ENCODE measurements around the gene UGT1A7.

The UGT1A7 gene

GRCh38 chr2:233702238-233702637 lies 20.5 kb downstream of the UGT1A7 start:
- no peak for TF ChIP-seq ZFX (IDR thresholded peaks at IDR 0.05; ENCODE audit: borderline replicate concordance)
- TF ChIP-seq CTCF (IDR thresholded peaks at IDR 0.05), result no peak
- H3K27ac ChIP-seq, result no peak overlapping the region

GRCh38 chr2:233705911-233706506 lies 24.3 kb downstream of the UGT1A7 start:
- H3K27ac ChIP-seq, result no peak overlapping the region
- no peak for TF ChIP-seq CTCF (IDR thresholded peaks at IDR 0.05)
- no peak for TF ChIP-seq ZFX (IDR thresholded peaks at IDR 0.05; ENCODE audit: borderline replicate concordance)

- no peak for TF ChIP-seq CTCF (IDR thresholded peaks at IDR 0.05)
- no peak for TF ChIP-seq ZFX (IDR thresholded peaks at IDR 0.05; ENCODE audit: borderline replicate concordance)
- no peak overlapping the region for H3K27ac ChIP-seq
These were observed 25.0 kb downstream of the UGT1A7 start for GRCh38 chr2:233706720-233707119.

DNA sequence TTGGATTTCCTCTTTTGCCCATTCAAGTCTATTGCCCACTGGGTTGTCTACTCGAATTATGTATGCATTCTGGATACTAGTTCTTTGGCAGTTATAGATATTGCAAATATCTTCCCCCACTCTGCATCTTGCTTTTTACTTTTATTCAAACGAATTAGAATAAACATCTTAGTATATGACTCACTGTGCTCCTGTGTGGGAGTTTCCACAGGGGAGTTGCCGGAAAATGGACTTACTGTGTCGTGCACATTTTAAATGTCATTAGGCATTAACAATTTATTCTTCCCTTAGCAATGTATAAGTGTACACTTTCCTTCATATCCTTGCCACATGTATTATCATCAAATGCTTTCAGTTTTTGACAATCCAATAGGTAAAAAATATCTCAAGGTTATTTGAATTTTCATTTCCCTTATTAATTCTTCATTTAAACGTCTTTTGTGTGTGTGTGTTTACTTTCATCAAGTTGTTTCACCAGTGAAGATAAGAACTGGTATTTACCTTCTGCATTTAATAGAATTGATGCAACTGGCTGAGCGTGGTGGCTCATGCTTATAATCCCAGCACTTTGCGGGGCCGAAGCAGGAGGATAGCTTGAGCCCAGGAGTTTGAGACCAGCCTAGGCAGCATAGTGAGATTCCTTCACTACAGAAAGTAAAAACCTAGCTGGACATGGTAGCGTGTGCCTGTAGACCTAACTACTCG lies 26.4 kb downstream of the UGT1A7 start:
- H3K27ac ChIP-seq, result no peak overlapping the region
- TF ChIP-seq CTCF (IDR thresholded peaks at IDR 0.05) (no peak), ZFX (IDR thresholded peaks at IDR 0.05; ENCODE audit: borderline replicate concordance) (no peak)

- no peak overlapping the region for H3K27ac ChIP-seq
- no peak for TF ChIP-seq ZFX (IDR thresholded peaks at IDR 0.05; ENCODE audit: borderline replicate concordance)
These were observed 27.2 kb downstream of the UGT1A7 start for GRCh38 chr2:233708942-233709341.

DNA sequence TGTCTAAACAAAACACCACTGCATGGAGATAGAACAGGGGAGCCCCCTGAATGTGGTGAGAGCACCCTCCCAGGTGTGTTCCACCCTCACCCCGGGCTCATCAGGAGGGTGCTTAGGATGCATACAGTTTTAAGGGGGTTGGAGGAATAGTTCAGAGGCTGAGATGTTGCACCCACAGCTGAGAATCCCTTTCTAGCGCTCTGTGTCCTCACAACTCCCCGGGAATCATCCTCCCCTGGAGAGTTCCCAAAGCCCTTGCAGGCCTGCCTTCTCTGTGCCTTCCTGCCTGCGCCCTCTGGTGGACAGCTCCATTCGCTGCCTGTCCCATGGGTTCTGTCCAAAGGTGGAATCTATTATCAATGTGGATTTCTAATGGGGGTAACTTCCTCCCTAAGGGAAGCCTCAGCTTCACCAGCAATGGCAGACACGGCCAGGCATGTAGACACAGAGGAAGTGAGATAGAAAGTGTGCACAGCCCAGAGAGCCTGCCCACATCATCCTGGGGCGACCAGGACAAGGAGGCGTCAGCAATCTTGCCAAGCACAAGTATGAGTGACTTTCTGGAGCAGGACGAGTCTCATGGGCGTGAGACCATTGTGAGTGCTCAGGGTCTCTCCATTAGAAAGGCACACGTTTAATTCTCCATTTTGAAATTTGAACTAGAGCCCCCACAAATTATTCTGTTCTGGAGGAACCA lies 29.8 kb downstream of the UGT1A7 start:
- TF ChIP-seq CTCF (IDR thresholded peaks at IDR 0.05) (peak; percentile 96), ZFX (IDR thresholded peaks at IDR 0.05; ENCODE audit: borderline replicate concordance) (no peak)
- no peak overlapping the region for H3K27ac ChIP-seq

GRCh38 chr2:233712611-233713261 lies 31.0 kb downstream of the UGT1A7 start, which contains the start of gene UGT1A5:
Gene UGT1A5, plus strand, starts transcription at chr2:233712907. Its CDS starts 85 bp downstream, at chr2:233712992.
- TF ChIP-seq ZFX (IDR thresholded peaks at IDR 0.05; ENCODE audit: borderline replicate concordance), result no peak
- TF ChIP-seq CTCF (IDR thresholded peaks at IDR 0.05), result no peak
- no peak within 1 kb of the TSS for H3K27ac ChIP-seq

Data from 22Rv1 (cell line).